SK-N-SH (cell line): ENCODE results near the gene SNX15.

Source experiments
- ELF1 ChIP-seq: IDR thresholded peaks from 2 replicates; pipeline ENCODE4 v1.4.0; 2012
- EP300 ChIP-seq, 2 experiments: IDR thresholded peaks; 2 replicates each; pipeline versions ENCODE4 v1.4.0 to v1.6.1; 2012; ENCODE audit warnings: borderline replicate concordance in 1 of 2, low read depth in 1 of 2, low read length in 1 of 2
- EZH2phosphoT487 ChIP-seq: fragments of 200-600 bp; sonication (generic); IDR thresholded peaks from 2 replicates; pipeline ENCODE4 v1.6.1; 2017; ENCODE audit warnings: low read depth, mixed run types, mild to moderate bottlenecking, antibody characterized with exemption, moderate library complexity, borderline replicate concordance
- GATA2 ChIP-seq: sonication (generic); formaldehyde crosslinking; IDR thresholded peaks from 2 replicates; pipeline ENCODE4 v1.5.0; 2020; ENCODE audit warnings: mild to moderate bottlenecking, missing genetic modification reagents
- POLR2AphosphoS5 ChIP-seq: IDR thresholded peaks from 2 replicates; pipeline ENCODE4 v1.6.1; 2012; ENCODE audit warnings: low read depth, low read length
- RAD21 ChIP-seq: IDR thresholded peaks from 2 replicates; pipeline ENCODE4 v1.6.1; 2012; ENCODE audit warnings: mild to moderate bottlenecking, low read length
- RCOR1 ChIP-seq: fragments of 150-350 bp; IDR thresholded peaks from 2 replicates; pipeline ENCODE4 v1.6.1; 2017; ENCODE audit warnings: antibody characterized with exemption, low read length
- TAF1 ChIP-seq: IDR thresholded peaks from 2 replicates; pipeline ENCODE4 v1.6.1; 2012; ENCODE audit warnings: low read depth, mild to moderate bottlenecking, low read length, moderate library complexity, borderline replicate concordance
- YY1 ChIP-seq: IDR thresholded peaks from 2 replicates; pipeline ENCODE4 v1.4.0; 2012; ENCODE audit warnings: low read depth, mild to moderate bottlenecking
- TF ChIP-seq, protein P1 (sequence below): IDR thresholded peaks from 2 replicates; pipeline ENCODE4 v1.4.0; 2012; ENCODE audit warnings: low read depth, borderline replicate concordance
- TF ChIP-seq, protein P2 (sequence below): fragments of 200-600 bp; sonication (generic); IDR thresholded peaks from 2 replicates; pipeline ENCODE4 v1.6.1; 2017; ENCODE audit warnings: antibody characterized with exemption, mild to moderate bottlenecking, moderate library complexity
- TF ChIP-seq, protein P3 (sequence below): IDR thresholded peaks from 2 replicates; pipeline ENCODE4 v1.4.0; 2012; ENCODE audit warnings: low read depth

DNA sequence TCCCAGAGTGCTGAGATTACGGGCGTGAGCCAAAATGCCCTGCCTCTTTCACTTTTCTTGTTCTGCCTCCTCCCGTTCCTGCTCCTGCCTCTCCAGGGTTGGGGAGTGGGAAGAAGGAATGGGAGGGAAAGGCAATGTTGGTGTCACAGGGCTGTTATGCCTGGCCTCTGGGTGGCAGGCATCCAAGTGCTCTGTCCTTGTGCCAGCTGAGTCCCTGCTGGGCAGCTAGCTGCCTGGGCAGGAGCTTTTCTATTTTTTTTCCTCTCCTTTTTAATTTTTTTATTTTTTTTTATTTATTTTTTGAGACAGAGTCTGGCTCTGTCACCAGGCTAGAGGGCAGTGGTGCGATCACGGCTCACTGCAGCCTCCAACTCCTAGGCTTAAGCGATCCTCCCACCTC is 9.7 kb downstream of the SNX15 start:
- TF ChIP-seq, protein P1, sequence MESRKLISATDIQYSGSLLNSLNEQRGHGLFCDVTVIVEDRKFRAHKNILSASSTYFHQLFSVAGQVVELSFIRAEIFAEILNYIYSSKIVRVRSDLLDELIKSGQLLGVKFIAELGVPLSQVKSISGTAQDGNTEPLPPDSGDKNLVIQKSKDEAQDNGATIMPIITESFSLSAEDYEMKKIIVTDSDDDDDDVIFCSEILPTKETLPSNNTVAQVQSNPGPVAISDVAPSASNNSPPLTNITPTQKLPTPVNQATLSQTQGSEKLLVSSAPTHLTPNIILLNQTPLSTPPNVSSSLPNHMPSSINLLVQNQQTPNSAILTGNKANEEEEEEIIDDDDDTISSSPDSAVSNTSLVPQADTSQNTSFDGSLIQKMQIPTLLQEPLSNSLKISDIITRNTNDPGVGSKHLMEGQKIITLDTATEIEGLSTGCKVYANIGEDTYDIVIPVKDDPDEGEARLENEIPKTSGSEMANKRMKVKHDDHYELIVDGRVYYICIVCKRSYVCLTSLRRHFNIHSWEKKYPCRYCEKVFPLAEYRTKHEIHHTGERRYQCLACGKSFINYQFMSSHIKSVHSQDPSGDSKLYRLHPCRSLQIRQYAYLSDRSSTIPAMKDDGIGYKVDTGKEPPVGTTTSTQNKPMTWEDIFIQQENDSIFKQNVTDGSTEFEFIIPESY = no peak
- TF ChIP-seq EZH2phosphoT487 = no peak
- TF ChIP-seq YY1 = no peak
- TF ChIP-seq POLR2AphosphoS5 = no peak
- no peak for TF ChIP-seq TAF1
- no peak for TF ChIP-seq RCOR1
- no peak for TF ChIP-seq ELF1
- TF ChIP-seq, protein P2, sequence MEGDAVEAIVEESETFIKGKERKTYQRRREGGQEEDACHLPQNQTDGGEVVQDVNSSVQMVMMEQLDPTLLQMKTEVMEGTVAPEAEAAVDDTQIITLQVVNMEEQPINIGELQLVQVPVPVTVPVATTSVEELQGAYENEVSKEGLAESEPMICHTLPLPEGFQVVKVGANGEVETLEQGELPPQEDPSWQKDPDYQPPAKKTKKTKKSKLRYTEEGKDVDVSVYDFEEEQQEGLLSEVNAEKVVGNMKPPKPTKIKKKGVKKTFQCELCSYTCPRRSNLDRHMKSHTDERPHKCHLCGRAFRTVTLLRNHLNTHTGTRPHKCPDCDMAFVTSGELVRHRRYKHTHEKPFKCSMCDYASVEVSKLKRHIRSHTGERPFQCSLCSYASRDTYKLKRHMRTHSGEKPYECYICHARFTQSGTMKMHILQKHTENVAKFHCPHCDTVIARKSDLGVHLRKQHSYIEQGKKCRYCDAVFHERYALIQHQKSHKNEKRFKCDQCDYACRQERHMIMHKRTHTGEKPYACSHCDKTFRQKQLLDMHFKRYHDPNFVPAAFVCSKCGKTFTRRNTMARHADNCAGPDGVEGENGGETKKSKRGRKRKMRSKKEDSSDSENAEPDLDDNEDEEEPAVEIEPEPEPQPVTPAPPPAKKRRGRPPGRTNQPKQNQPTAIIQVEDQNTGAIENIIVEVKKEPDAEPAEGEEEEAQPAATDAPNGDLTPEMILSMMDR = no peak
- no peak for TF ChIP-seq GATA2 (CRISPR knock-in tag)
- no peak for TF ChIP-seq RAD21
- TF ChIP-seq, protein P3, sequence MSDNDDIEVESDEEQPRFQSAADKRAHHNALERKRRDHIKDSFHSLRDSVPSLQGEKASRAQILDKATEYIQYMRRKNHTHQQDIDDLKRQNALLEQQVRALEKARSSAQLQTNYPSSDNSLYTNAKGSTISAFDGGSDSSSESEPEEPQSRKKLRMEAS = no peak
- no peak for TF ChIP-seq EP300 (IDR thresholded peaks at IDR 0.05; ENCODE audit: borderline replicate concordance in 1 of 2, low read depth in 1 of 2, low read length in 1 of 2)
